GM21723 (cell line): ENCODE data around the gene DKC1.

Source experiments
- ATAC-seq: cut with Tn5 transposase; IDR thresholded peaks from one replicate; pipeline ENCODE4 v1.9.1; 2021; ENCODE audit warnings: mild to moderate bottlenecking, moderate library complexity; ENCODE audit not compliant: unreplicated experiment

DKC1 gene

DNA sequence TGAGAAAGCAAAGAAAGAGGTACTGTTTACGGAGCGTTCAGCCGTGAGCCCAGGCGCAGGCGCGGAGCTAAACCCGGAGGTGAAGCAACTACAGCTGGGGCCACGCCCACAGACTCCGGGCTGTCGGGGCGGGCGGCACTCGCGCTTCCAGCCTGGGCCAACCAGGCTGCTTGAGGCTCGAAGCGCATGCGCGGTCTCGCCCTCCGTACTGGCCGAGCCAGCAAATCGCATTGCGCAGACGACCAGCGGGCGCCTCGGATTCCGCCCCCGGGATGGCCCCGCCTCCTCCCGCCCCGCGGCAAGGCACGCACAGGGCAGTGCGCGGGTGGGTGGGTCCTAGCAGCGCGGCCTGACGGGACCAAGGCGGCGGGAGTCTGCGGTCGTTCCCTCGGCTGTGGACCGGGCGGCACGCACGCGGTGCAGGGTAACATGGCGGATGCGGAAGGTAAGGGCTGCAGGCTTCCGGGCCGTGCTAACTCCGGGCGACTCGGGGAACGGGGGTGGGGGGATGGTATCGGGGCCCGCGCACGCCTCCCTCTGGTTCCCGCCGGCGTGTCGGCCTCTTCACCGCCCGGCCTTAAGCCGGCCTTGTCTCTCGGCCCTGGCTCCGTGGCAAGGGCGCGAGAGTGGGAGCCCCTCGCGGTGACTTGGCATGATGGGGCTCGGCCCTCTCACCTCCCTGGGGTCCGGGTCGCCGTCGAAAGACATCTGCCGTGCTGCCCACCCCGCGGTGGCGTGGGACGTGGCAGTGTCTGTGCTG, at the start of gene DKC1:
TSS of gene DKC1 (plus strand) at position 328 of the 760 bp plus-strand sequence. CDS start at position 430, 102 bp downstream.
- ATAC-seq, result peak; percentile 84

DNA sequence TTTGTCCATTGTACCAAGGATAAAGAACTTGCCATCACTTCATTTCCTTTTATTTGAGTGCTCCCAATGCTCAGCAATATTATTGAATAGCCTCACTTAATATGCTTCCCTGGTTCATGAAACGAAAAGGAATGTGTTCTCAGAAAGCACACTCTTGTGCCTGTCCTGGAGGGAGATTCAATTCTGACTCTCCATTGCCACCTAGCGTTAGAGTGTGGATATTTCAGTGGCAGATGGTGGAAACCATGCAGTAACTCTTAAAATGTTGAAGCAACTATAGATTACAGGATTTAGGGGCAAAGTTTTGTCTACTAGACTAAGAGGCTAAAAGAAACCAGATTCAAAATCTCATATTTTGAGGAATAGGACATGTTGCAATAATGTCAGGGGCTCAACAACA, 47.7 kb upstream of the DKC1 start:
- ATAC-seq, result no peak

DNA sequence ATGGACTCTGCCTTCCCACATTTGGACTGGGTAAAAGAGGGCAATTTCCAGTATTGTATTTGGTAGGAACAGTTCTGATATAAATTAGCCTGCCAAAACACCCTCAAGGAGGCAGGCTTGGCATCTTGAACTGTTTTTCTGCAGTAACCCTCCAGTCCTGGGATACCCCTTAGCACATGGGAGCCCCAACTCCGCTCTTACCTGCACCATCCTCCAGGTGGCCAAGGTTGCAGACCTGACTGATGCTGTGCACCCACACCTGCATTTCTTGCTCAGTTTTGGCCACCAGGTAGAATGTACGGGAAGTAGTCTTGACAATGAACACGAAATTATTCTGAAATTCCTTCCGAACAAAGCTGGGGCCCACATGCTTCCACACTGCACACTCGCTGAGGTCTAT, 46.8 kb upstream of the DKC1 start:
- ATAC-seq, result no peak

DNA sequence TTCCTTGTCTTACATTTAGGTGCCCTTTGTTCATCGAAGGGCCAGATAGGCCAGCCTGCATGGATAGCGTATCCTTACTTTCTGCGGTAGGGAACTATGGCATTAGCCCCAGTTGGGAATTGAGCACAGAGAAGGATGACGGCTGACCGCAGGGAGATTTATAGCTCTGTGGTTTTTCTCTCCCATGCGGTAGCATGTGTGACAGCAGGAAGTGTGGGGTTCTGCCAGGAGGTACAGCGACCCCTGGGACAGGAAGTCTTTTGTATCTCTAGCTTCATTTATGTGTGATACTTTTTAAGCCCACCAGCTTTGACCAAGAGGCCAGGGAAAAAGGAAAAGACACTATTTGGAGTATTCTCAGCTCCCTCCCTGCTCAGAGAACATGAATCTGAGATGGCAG, 44.8 kb upstream of the DKC1 start:
- no peak for ATAC-seq

DNA sequence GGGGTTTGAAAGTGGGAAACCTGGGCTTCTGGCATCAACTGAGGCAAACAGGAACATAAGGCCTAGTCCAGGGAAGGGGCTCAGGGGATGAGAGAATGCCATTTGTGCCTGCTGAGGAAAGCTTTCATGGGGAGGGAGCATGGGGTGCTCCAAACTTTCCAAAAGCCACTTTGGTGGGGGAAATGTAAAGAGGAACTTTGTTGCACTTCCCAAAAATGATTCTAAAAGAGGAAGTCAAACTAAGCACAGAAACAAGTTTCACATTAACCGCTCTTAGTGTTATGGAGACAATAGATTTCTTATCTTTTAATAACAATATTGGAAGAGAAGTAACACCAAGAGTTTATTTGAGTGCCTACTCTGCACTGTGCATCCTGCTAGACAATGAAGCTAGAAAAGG, 44.0 kb upstream of the DKC1 start:
- ATAC-seq, result no peak

DNA sequence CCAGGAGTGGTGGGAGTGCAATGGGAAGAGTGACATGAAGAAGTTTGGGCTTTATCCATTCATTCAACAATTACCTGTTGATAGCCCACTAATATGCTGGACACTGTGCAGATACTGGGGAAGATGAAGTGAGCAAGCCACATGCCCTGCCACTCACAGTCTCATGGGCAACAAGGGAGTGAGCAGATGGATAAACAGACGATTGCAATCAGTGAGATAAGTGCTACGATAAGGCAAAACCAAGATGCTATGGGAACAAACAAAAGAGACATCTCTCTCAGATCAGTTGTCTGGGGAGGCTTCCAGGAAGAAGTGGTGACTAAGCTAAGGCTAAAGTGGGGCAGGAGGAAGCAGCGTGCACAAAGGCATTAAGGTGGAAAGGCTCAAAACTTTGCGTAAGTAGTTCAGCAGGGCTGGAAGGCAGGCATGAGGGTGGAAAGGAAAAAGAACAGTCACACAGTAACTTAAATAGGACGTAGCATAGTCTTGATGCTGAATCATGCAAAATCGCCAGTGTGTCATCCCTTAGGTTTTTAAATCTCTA, 43.5 kb upstream of the DKC1 start:
- no peak for ATAC-seq

DNA sequence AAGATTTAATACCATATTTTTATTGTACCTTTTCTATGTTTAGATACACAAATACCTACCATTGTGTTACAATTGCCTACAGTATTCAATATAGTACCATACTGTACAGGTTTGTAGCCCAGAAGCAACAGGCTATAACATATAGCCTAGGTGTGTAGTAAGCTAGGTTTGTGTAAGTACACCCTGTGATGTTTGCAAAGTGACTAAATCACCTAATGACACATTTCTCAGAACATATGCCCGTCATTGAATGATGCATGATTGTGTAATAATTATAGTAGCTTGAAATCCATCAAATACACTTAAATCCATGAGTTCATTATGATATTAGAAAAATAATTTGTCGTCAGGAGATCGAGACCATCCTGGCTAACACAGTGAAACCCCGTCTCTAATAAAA, 42.6 kb upstream of the DKC1 start:
- ATAC-seq, result no peak

DNA sequence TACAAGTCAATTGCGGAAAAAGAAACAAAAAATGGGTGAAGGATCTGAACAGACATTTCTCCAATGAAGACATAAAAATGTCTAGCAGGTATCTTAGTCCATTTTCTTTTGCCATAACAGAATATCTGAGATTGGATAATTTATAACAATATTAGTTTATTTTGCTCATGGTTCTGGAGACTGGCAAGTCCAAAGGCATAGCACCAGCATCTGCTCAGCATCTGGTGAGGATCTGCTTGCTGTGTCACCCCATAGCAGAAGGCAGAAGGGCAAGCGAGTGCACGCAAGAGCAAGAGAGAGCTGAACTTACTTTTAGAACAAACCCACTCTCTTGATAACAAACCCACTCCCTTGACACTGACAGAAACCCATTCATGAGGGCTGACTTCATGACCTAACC, 41.5 kb upstream of the DKC1 start:
- ATAC-seq, result no peak

DNA sequence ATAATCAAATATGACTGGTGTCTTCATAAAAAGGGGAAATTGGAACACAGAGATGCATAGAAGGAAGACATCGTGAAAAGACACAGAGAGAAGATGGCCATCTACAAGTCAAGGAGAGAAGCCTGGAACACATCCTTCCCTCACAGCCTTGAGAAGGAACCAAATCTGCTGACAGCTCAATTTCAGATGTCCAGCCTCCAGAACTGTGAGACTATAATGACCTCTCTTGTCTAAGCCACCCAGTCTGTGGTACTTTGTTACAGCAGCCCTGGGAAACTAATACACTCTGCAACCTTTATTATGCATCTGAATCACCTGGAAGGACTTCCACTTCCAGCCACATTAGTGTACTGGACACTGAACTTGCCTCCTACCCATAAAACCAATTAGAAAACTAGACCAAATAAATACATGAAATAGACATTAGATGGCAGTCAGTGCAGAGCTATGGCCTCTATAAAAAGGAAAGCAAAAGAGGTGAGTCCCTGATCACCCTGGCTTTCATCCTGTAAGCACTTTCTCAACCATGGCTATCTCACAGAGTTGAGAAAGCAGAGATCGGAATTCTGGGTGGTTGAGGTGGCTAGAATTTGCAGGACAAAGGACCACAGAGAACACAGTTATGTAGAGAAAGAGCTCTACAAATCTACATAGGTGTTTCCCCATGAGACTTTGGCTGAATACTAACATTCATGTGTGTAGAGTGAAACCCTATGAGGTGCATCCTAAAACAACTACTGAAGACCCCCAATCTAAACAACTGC, 37.5 kb upstream of the DKC1 start:
- ATAC-seq, result no peak

DNA sequence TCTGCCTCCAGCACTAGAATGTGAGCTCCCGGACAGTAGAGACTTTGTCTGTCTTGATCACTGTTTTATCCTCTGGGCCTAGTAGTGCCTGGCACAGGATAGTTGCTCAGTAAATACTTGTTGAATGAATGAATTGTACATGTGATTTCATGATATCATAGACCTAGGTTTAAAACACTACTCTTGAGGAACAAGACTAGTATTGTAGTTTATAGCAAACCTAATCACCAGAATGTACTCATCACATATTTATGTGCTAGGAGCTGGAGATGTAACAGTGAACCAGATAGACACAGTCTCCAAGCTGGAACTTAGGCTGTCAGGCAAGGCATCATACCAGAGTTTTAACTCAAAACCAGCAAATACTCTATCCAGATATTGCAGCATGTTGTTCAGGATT, 35.2 kb upstream of the DKC1 start:
- no peak for ATAC-seq

DNA sequence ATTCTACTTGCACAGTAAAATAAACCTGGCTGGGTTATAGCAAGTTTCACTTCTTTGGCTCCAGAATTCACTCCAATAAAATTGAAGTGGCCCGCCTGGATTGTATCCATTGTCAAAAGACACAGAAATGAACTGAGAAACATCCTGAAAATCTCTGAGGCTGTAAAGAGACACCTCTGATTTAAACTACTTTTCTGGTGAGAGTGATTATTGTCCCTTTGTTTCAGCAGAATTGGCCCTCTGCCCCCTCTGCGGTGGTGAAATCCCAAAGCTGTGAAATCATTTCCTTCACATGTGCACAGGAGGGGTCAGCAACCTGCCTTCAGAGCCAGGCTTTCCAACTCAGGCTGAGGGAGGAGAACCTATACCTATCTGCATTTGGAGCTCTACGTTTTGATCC, 34.8 kb upstream of the DKC1 start:
- ATAC-seq, result no peak

DNA sequence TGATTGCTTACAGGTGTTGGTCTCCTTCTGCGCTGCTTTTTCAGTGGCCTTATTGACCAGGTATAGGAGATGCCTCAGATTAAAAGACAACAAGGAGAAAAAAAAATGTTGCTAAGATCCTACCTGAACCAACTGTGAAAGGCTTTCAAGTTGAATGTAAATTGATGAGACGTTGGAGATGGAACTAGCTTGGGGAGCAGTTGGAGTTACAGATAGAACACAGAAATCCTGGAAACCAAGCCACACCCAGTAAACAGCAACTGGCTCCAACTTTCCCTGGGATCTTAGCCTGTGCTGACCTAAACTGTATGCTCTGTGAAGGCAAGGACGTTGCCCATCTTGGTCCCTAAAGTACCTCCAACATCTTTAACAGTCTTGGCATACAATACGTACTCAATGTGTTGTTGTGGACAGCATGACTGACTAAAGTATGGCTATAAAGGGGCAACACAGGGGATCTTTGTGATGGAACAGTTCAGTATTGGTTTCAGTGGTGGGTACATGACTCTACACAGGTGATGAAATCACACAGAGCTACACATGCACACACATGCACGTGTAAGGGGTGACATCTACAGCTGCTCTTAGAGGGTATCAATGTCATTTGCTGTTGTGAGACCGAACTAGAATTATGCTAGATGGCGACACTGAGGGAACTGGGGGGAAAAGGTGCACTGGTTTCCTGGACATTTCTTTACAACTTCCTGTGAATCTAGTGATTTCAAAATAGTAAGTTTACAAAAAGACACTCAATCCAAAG, 34.1 kb upstream of the DKC1 start:
- no peak for ATAC-seq

DNA sequence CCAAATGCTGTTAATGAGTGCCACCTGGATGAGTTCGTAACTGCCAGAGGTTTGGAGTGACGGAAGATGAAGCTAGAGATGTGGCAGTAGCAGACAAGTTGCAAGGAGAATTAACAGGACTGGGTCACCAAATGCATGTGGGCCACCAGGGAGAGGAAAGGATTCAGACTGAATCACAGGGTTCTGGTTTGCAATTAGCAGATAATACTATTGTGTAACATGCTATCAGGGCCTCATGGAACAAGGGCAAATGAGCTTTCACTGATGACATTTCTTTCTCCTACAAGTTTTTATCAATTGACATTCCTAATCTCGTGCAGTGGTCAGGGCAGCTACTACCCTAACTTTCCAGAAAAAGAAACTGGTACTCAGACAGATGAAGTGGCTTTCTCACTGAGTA, 33.2 kb upstream of the DKC1 start:
- no peak for ATAC-seq

DNA sequence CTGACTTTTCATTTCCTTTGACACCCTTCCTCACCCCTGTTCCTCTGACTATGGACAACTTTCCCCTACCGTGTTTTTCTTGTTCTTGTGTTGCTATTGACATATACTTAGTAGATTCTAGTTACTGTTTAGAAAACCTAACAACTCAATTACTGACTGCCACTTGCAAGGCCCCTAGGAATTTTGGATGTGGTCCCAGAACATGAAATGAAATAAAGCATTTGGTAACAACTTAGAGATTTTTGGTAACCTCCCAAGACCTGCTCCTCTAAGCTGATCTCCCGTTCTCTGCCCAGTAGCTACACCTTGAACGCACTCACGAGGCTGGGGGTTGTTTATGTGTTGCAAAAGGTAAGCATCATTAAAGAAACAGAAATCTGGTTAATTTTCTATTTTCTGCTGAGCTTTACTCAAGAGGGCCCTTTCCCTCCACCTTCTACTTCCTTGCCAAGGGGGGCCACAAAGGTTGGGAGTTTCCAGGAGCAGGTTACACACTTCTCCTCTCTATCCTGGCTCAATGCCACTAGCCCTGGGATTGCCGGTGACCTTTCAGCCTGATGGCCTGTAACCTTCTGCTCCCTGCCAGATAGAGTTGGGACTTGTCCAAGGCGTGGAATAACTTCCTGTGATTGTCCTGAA, 32.3 kb upstream of the DKC1 start:
- no peak for ATAC-seq

DNA sequence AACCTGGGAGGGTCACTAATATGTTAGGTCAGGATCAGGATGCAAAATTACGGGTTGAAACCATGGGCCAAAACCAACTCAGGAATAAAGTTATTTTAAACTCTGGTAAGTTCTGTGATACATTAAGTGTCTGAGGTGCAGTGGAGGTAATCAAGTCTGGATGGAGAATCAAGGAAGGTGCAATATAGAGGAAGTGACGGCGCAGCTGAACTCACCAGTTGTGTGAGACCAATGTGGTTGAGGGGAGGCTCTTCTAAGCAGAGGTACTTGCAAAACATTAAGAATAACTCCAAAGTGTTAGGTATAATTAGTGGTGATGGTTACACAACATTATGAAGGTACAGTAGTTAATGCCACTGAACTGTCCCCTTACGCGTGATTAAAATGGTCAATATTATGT, 31.5 kb upstream of the DKC1 start:
- no peak for ATAC-seq

DNA sequence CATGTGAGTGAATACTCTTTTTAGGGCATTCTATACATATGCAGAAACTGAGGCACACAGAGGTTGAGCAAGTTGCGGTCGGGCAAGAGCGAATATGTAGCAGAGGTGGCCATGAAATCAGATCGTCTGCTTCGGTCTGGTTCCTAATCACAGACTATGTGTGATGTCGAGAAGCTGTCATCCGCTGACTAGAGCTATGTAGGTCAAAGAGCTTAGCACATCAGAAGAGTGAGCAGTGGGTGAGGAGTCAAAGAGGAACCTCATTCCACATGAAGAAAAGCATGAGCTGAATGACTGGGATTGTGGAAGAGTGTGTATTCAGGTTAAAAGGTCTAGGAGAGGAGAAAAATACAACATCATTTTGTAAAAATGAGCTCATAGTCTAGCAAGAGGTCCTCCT, 30.8 kb upstream of the DKC1 start:
- ATAC-seq, result no peak

DNA sequence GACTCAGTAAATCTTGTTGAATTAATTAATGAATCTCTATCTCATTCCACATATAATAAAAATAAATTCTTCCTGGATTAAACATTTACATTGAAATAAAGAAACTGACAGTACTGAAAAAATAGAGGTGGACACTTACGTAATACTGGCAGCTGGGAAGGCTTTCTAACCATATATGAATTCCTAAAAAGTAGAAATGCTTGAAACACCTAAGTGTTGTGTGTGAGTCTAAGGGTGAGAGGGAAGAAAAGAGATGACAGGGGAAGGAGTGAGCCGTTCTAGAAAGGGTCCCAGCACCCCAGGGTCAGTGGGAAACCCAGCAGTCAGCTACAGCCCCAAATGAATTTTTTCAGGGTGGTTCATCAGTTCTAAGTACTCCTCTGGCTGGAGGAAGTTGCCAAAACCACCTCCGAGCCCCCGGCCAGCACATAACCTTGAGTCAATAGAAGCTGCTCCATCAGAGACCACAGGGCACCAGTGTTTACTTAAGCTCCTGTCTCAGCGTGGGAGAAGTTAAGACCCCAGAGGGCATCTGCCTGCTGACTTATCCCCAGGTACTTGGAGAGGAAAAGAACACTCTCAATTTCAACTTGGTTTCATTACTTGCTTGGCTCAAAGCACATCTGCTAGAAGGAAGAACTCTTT, 30.1 kb upstream of the DKC1 start:
- ATAC-seq, result no peak

DNA sequence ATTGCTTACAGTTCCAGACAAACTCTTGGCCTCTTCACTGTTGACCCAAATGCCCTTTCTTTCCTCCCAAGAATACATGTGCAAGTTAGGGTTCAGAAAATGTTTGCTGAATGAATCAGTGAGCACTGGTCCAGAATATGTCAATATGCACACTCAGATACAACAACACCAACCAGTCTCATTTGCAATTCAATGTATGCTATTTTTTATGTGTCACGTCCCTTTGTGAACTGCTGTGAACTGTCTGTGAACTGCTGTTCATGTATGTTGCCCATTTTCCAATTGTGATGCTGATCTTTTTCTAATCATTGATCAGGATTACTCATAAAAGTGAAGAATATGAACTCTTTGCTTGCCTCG, 29.6 kb upstream of the DKC1 start:
- no peak for ATAC-seq

DNA sequence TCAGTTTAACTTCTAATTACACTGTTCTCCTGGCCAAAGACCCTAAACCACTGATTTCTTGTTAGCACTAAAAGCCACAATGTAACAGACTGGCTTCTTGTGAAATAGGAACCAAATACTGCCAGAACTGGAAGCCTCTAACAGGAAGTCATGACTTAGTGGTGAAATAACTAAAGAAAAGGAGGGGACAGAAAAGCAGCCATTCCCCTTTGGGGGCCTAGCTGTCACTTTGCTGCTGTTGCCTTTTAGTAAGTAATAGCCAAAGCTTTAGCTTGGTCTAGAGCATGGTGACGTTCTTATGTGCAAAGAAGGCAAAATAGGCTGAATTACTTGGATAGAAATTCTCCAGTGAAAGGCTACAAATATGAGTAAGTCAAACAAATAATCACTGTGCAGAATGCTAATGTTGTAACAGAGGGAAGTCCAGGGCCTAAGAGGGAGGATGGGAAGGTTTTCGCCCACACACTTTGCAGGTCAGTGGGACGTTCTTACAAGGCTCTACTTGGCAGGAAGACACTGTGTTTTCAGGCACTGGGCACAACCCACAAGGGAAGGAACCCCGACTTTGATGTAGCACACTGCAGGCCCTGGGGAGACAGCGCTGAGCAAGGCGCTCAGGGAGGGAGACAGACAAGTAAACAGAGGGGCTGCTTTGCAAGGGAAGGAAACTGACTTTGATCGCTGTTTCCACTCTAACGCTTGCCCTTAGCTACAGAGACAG, 28.4 kb upstream of the DKC1 start:
- ATAC-seq, result peak; percentile 53
